Smooth muscle cell (in vitro differentiated cells): ENCODE results near the gene SMAD4. TPM values are rescaled to one million over a fixed set of nuclear protein-coding genes. Genes with fewer than 3 reads are reported as not detected.

ENCODE experiments used
- DNase-seq: peaks from one replicate; lab custom pipeline; 2025; ENCODE audit not compliant: unreplicated experiment; lab: John Stamatoyannopoulos, UW
- H2AFZ ChIP-seq: fragments of 200-600 bp; sonication (generic); 2 replicates; pipeline ENCODE4 v1.6.0; 2016; ENCODE audit warnings: antibody characterized with exemption, low read depth, mild to moderate bottlenecking
- H3F3A ChIP-seq: fragments of 200-600 bp; sonication (generic); 2 replicates; pipeline ENCODE4 v1.6.0; 2017; ENCODE audit warnings: antibody characterized with exemption, low read depth
- H3K27ac ChIP-seq: fragments of 200-600 bp; sonication (generic); 2 replicates; pipeline ENCODE4 v1.5.1; 2016; ENCODE audit warnings: low read depth, mild to moderate bottlenecking
- H3K27me3 ChIP-seq: fragments of 200-600 bp; sonication (generic); 2 replicates; pipeline ENCODE4 v1.6.1; 2016; ENCODE audit warnings: low read depth, mild to moderate bottlenecking
- H3K36me3 ChIP-seq: fragments of 200-600 bp; sonication (generic); 2 replicates; pipeline ENCODE4 v1.5.1; 2016; ENCODE audit warnings: low read depth
- H3K4me1 ChIP-seq: fragments of 200-600 bp; sonication (generic); 2 replicates; pipeline ENCODE4 v1.5.1; 2016; ENCODE audit warnings: low read depth
- H3K4me2 ChIP-seq: fragments of 200-600 bp; sonication (generic); 2 replicates; pipeline ENCODE4 v1.6.0; 2016; ENCODE audit warnings: mild to moderate bottlenecking
- H3K4me3 ChIP-seq: fragments of 200-600 bp; sonication (generic); 2 replicates; pipeline ENCODE4 v1.5.1; 2016; ENCODE audit warnings: mild to moderate bottlenecking
- H3K79me2 ChIP-seq: fragments of 200-600 bp; sonication (generic); 2 replicates; pipeline ENCODE4 v1.6.0; 2016; ENCODE audit warnings: low read depth, mild to moderate bottlenecking
- H3K9ac ChIP-seq: fragments of 200-600 bp; sonication (generic); 2 replicates; pipeline ENCODE4 v1.6.0; 2016; ENCODE audit warnings: low read depth
- H3K9me3 ChIP-seq: fragments of 200-600 bp; sonication (generic); replicated peaks from 2 replicates; pipeline ENCODE4 v1.5.1; 2016; ENCODE audit warnings: low read depth
- H4K20me1 ChIP-seq: fragments of 200-600 bp; sonication (generic); 2 replicates; pipeline ENCODE4 v1.6.0; 2016; ENCODE audit warnings: low read depth
- CTCF ChIP-seq: fragments of 200-600 bp; sonication (generic); IDR thresholded peaks from 2 replicates; pipeline ENCODE4 v1.5.1; 2017; ENCODE audit warnings: borderline replicate concordance, mild to moderate bottlenecking, antibody characterized with exemption; ENCODE audit not compliant: insufficient read depth, poor library complexity, severe bottlenecking
- WGBS: methylation state at CpG from one replicate; pipeline ENCODE4 v1.1.7; 2016; ENCODE audit warnings: low lambda C conversion rate; 5-methylcytosine and 5-hydroxymethylcytosine counted together
- polyA plus RNA-seq: library from polyadenylated mRNA; unstranded; fragments of >200 nt; fragmentation: Nextera tagmentation; extraction: Ambion mirVana; gene quantifications from 2 replicates; pipeline ENCODE4 v1.2.1, GENCODE V29; 2016
- total RNA-seq: library from RNA; depleted of rRNA; stranded (reverse); fragments of >200 nt; gene quantifications from 2 replicates; pipeline ENCODE4 v1.2.3, GENCODE V29; 2014

The SMAD4 gene
- total RNA-seq (88.9 and 137 TPM in 2 replicates), polyA plus RNA-seq (76.4 and 88.0 TPM in 2 replicates)

GRCh38 chr18:51029694-51030536 is at the start of gene SMAD4:
SMAD4 (plus strand) TSS chr18:51030213; CDS start chr18:51047047, 16,834 bp downstream.
- Histone ChIP-seq H3K9ac (peak within 1 kb of the TSS; percentile 91), H4K20me1 (peaks cover 43% of the 10 kb centered on the region), H3K27ac (peak within 1 kb of the TSS; percentile 90), H3K9me3 (no peaks in the 10 kb centered on the region), H2AFZ (peak within 1 kb of the TSS; percentile 89), H3F3A (no peaks in the 10 kb centered on the region), H3K36me3 (no peaks in the 10 kb centered on the region), H3K4me3 (peak within 1 kb of the TSS; percentile 95), H3K79me2 (peaks cover 55% of the 10 kb centered on the region), H3K4me2 (peak within 1 kb of the TSS; percentile 85), H3K27me3 (no peaks in the 10 kb centered on the region), H3K4me1 (peaks cover 30% of the 10 kb centered on the region)
- peak; percentile 98 for DNase-seq
- WGBS: under 1% methylated on average over 72 of the region's 79 CpGs
- no peak for TF ChIP-seq CTCF

GRCh38 chr18:50981381-50981780 is 48.6 kb upstream of the SMAD4 start:
- Histone ChIP-seq H3K36me3 (peaks cover 21% of the 10 kb centered on the region), H3K4me3 (no peak overlapping the region), H3K4me2 (no peak overlapping the region), H4K20me1 (no peaks in the 10 kb centered on the region), H3K79me2 (no peaks in the 10 kb centered on the region), H3K9ac (no peak overlapping the region), H3K27me3 (no peaks in the 10 kb centered on the region), H2AFZ (no peak overlapping the region), H3K9me3 (peaks cover 10% of the 10 kb centered on the region), H3K4me1 (no peaks in the 10 kb centered on the region), H3K27ac (no peak overlapping the region), H3F3A (no peaks in the 10 kb centered on the region)
- TF ChIP-seq CTCF: no peak
- 78% methylated on average over 1 of the region's 1 CpG for WGBS
- DNase-seq: no peak

- Histone ChIP-seq H3F3A (no peaks in the 10 kb centered on the region), H3K4me1 (no peaks in the 10 kb centered on the region), H3K9ac (no peak overlapping the region), H3K79me2 (no peaks in the 10 kb centered on the region), H3K36me3 (peaks cover 14% of the 10 kb centered on the region), H4K20me1 (no peaks in the 10 kb centered on the region), H2AFZ (no peak overlapping the region), H3K4me2 (no peak overlapping the region), H3K9me3 (peaks cover 2% of the 10 kb centered on the region), H3K4me3 (no peak overlapping the region), H3K27ac (no peak overlapping the region), H3K27me3 (no peaks in the 10 kb centered on the region)
- WGBS: 90% methylated on average over 8 of the region's 8 CpGs
- TF ChIP-seq CTCF: no peak
- no peak for DNase-seq
These were observed 47.8 kb upstream of the SMAD4 start for GRCh38 chr18:50982086-50982801.
